GM18526 (cell line): ENCODE data around the gene HS1BP3.

Experiments used
- POLR2A ChIP-seq: IDR thresholded peaks from 3 replicates; pipeline ENCODE4 v1.6.1; 2011; ENCODE audit not compliant: insufficient read length; ENCODE audit errors: extremely low read depth

Gene HS1BP3

GRCh38 chr2:20623741-20624155 lies 27.1 kb downstream of the HS1BP3 start:
- TF ChIP-seq POLR2A, result no peak

GRCh38 chr2:20623241-20623640 lies 27.7 kb downstream of the HS1BP3 start:
- TF ChIP-seq POLR2A, result no peak

- no peak for TF ChIP-seq POLR2A
Measured at GRCh38 chr2:20622731-20623130, 28.2 kb downstream of the HS1BP3 start.

DNA sequence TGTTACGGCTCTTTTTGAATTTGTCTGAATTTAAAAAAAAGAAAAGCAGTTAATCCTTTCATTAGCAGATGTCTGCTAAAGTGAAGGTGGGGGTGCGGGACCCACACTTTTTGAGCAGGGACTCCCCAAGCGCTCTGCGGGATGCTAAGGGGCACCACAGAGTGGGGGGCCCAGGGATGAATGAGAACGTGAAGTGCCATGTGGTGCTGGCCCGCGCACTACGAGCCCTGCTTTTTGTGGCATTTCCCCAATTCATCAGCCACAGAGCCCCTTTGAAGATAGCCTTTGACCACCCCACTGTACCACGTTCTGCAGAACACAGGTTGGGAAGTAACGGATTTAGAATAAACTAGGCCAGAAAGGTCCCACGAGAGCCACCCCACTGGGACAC lies 28.6 kb downstream of the HS1BP3 start:
- no peak for TF ChIP-seq POLR2A

DNA sequence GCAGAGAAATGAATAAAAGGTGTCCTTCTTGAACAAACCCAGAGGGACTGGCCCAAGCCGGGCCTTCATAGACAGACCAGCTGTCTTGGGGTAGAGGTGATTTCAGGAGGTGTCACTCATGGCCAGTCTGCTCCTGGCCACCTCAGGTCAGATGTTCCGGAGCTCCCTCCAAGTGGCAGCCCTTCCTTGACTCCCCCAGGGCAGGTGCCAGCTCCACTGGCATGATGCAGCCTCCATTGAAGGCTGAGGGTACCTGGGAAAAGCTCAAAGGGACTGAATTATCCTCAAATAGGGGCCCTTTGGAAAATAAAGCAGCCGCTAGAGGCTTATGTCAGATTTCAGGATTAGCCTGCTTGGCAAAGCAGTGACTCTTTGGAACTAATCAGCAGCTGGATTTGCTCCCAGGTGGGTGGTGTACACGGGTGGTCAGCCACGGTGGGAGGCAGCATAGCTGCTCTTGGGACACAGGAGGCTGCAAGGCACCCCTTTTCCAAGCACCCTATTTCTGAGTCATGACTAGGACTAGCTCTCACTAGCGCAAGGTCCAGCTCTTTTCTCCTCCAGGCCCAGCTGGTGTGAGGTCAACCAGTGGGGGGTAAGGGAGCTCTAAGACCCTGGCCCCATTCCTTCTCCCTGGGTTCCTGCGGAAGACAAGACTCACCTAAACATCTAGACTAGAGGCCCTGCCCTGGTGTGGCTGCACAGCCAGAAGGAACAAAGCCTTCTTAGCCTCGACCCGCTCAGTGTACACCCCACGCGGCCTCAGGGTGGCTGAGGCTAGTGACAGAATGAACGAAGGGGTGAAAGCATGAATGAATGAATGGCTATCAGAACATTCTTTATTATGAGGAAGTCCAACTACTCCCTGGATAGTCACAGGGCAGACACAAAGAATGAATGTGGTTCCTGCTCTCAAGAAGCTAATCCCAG lies 29.3 kb downstream of the HS1BP3 start:
- no peak for TF ChIP-seq POLR2A

DNA sequence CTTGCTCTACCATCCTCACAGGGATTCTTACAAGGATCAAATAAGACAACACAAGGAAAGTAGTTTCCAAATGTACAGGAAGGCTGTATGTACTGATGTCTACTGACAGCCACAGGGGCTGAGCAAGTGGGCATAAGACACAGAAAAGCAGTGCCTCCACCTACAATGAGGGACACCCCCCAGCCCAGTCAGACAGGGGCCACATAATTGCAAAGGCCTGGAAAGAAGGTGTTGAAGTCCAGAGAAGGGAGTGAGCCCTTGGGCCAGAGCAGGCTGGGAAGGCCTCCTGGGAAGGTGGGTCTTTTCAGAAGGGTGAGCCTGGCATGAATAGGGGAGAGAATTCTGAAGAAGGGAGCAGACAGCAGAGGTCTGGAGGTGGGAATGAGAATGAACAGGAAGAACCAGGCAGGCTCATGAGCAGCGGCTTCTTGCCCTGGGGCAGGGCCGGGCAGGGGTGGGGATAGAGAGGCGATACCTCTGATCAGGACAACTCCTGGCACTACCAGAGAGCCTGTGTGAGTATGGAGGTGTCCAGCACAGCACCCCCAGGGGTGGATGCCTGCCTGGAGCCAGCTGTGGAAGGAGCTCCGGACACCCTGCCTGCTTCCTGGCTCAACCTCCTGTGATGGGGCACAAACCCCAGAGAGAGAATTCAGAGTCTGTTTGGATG lies 30.1 kb downstream of the HS1BP3 start:
- no peak for TF ChIP-seq POLR2A

DNA sequence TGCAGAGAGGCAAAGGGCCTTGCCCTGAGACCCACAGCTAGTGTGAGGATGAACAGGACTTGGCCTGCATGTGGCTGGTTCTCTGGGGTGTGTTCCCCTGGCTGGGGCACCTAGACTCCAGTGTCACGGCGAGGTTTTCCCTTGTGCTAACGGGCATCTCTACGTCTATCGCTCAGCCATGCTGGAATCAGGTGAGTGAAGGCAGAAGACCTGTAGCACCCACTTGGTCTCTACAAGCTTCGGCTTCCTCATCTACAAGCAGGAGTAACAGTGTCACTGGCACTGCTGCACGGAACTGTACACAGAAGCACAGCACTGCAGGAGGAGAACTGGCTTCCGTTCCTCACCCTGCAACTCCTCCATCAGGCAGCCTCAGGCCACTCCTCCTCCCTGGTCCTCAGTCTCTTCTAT lies 30.6 kb downstream of the HS1BP3 start:
- TF ChIP-seq POLR2A, result no peak

GRCh38 chr2:20619624-20620024 lies 31.3 kb downstream of the HS1BP3 start:
- TF ChIP-seq POLR2A, result no peak

DNA sequence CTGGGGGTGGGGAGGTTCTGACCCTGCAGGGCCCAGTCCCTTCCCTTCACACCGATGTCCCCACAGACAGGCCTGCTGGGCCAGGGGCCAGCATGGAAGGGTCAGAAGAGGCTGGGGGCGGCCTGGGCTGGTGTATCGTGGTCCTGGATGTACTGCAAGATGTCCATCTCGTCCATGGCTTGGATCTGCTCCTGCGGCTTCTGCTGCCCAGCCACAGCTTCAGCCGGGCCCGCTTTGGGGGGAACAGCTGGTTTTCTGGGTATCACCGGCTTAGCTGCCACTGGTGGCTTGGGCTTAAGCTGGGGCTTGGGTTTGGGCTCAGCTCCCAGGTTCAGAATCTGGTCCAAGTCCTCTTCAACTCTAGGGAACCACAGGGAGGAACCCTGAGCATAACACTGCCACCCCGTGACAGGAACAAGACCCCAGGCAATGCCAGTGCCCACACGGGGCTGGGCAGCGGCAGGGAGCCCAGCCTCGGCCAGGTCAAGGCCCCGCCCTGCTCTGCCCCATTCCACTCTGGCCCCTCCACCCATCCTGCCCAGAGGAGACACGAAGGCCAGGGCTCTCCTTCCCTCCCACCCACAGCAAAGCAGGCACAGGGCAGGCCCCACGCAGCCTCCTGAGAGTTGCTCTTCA lies 31.9 kb downstream of the HS1BP3 start:
- TF ChIP-seq POLR2A, result no peak

GRCh38 chr2:20618468-20618885 lies 32.4 kb downstream of the HS1BP3 start:
- TF ChIP-seq POLR2A, result no peak

- no peak for TF ChIP-seq POLR2A
Measured at GRCh38 chr2:20617892-20618467, 32.9 kb downstream of the HS1BP3 start.

DNA sequence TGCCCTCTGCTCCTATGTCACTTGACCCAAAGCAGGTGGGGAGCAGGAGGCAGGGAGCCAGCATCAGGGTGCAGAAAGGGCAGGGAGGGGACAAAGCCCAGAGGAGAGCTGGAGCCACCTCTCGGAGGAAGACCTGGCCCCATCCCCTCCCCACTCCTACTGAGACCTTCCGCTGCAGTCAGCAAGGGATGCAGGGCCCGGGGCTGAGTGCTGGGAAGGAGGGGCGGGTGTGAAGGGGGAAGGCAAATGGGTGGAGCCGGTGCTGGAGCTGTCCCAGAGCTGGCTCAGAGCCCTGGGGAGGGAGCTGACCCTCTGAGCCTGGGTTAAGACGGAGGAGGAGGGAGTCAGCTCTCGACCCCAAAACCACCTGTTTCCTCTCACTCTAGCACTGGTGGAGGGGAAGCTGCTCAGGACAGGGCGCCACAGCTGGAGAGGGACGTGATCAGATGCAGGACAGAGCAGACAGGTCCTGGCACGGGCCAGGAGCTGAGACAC lies 33.8 kb downstream of the HS1BP3 start:
- TF ChIP-seq POLR2A, result no peak

- TF ChIP-seq POLR2A, result no peak
Measured at GRCh38 chr2:20616341-20616871, 34.5 kb downstream of the HS1BP3 start.

- no peak for TF ChIP-seq POLR2A
Measured at GRCh38 chr2:20615466-20616241, 35.2 kb downstream of the HS1BP3 start.
